ENCODE measurements around the gene RNASEL.
"Not testable (repeated sequence)": the region's sequence is repeated elsewhere in the genome, so short reads cannot be mapped to it uniquely, and the experiment has no call there.

The RNASEL gene, protein sequence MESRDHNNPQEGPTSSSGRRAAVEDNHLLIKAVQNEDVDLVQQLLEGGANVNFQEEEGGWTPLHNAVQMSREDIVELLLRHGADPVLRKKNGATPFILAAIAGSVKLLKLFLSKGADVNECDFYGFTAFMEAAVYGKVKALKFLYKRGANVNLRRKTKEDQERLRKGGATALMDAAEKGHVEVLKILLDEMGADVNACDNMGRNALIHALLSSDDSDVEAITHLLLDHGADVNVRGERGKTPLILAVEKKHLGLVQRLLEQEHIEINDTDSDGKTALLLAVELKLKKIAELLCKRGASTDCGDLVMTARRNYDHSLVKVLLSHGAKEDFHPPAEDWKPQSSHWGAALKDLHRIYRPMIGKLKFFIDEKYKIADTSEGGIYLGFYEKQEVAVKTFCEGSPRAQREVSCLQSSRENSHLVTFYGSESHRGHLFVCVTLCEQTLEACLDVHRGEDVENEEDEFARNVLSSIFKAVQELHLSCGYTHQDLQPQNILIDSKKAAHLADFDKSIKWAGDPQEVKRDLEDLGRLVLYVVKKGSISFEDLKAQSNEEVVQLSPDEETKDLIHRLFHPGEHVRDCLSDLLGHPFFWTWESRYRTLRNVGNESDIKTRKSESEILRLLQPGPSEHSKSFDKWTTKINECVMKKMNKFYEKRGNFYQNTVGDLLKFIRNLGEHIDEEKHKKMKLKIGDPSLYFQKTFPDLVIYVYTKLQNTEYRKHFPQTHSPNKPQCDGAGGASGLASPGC

DNA sequence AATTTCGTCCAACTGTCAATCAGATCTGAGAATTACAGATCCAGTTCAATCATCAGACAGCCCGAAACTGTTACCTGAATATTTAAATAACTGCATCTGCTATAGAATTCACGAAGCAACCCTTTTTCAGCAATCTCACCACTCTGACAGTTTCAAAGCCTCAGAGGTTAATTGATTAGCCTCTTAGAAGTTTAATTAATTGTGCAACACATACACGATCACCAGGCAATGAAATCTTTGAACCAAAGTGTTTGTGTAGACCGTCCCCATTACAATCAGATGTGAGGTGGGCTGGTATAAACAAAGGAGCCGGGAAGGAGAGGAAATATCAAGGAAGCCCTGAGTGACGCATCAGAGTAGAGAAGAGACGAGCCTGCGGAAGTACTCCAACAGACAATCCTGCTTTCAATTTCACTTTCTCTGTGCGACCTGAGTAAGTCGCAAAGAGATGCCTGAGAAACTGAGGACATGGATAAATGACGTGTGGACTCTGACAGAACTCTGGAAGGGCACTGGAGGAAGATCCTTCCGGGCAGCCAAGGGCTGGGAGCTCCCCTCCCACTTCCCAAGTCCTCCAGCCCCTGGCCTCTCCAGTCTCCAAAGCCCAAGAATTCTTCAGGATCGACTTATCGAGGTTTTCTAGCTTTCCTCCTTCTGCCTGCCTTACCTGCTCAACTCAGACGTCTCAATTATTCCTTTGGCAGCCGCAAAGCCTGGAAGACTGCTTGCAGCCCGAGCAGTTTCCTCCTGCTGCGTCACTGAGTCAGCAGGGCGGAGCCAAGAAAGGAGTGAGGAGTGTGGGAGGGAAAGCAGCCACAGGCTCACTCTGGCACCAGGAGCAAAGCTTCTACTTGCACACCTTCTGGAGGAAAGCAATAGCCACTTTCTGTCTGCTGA, at the start of gene RNASEL:
RNASEL (minus strand) TSS at position 757 of the 897 bp plus-strand sequence. CDS start 2,450 bp downstream, outside the sequence.
- DNase-seq = no peak

DNA sequence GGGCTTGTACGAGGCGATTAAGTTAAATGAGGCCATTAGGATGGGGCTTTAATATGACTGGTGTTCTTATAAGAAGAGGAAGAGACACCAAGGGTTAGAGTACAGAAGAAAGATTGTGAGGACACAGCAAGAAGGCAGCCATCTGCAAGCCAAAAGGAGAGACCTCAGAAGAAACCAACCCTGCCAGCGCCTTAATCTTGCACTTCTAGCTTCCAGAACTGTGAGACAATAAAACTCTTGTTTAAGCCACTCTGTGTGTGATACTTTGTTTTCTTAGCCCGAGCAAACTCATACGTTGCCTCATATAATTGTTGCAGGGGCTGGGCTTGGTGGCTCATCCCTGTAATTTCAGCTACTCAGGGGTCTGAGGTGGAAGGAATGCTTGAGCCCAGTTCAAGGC, 48.7 kb upstream of the RNASEL start:
- no peak for DNase-seq

DNA sequence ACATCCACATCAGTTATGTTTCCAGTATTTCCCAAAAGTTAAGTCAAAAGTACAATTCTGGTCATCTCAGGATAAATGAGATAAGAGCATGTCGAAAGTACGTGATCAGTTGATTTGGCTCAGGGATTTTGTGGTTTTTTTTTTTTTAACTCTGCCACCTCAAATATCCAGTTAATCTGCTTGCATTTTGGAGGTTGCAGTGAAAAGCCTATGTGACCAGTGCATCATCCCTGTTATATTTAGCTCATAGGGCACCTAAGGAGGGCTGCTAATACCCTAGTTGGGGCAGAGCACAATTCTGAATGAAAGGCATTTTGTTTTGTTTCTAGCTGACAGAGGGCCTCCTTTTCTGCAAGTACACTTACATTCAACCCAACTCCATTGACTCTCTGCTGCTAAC, 46.8 kb upstream of the RNASEL start:
- DNase-seq = no peak

DNA sequence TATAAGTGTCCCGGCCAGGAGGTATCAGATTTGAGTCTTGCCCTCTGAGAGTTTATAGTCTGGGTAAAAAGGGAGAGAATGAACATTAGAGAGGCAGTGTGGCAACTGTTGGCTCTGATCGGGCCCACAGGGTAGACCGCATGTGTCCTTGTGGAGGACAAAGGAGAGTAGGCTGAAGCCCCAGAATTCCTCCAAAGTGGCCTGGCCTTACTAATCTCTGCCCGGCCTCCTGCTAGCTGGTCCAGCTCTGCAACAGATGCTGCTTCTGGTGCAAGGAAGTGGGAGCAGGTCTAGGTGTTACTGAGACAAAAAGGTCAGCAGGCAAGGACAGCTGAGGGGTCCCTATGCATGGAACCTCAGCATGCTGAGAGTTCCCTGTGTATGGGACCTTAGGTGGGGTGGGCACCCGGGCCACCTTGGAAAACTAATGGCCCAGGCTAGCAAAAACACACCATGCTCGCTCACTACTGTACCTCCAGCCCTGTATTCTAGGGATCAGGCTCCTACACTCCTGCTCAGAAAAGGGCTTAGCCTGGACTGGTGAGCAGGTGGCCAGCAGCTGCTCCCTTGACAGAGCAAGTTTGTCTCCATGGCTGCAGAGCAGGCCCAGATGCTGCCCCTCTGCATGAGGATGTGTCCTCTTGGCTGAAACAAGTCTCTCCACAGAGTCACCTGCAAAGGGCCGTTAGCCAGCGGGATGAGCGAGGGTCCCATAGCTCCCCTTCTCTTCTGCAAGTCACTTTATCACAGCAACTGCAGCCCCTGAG, 45.4 kb upstream of the RNASEL start:
- DNase-seq = no peak

DNA sequence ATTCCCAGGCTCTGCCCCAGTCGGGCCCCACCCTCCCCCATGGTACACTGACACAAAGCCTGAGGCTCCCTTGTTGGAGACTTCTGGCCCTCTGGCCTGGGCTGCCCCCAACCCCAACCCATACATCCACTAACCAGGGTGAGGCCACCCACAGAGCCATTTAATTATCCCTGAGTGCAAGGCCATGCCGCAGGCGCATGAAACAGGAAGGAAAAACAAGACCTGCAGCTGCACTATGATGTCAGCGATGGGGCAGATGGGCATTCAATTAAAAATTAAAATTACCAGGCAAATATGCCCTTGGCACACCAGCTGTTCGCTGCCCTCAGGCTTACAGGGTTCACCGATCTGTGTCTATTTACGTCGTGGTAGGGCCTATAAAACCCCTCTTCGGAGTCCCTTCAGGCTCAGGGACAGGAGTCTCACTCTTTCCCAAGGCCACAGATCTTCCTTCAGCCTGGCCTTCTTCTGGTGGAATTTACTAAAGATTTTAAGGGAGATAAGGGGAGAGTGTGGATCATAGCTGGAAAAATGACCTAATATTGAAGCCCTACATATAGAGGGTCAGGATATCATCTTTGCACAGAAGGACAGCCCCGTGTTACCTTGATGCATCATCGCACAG, 44.7 kb upstream of the RNASEL start:
- DNase-seq = no peak

DNA sequence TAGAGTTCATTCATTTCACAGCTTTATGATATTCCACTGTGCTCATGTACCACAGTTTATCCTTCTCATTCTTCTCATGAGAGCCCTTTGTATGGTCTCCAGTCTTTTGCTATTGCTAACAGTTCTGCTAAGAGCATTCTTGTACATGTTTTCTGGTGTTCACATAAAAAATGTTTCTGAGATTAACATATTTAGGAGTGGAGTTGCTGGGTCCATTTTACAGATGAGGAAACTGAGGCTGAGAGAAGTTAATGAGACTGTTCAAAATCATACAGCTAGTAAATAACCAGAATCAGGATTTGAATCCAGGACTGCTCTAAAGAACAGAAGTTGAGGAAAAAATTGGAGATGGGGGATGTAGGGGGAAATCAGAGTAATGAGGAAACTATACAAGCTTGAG, 44.0 kb upstream of the RNASEL start:
- DNase-seq = no peak

DNA sequence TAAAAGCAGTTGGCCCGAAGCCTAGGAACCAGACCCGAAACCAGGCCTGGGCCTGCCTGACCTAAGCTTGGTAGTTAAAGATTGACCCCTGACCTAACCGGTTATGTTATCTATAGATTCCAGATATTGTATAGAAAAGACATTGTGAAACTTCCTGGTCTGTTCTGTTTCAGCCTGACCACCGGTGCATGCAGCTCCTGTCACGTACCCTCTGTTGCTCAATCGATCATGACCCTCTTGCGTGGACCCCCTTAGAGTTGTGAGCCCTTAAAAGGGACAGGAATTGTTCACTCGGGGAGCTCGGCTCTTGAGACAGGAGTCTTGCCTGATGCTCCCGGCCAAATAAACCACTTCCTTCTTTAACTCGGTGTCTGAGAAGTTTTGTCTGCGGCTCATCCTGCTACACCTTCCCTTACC, 43.4 kb upstream of the RNASEL start:
- not testable (repeated sequence) for DNase-seq

DNA sequence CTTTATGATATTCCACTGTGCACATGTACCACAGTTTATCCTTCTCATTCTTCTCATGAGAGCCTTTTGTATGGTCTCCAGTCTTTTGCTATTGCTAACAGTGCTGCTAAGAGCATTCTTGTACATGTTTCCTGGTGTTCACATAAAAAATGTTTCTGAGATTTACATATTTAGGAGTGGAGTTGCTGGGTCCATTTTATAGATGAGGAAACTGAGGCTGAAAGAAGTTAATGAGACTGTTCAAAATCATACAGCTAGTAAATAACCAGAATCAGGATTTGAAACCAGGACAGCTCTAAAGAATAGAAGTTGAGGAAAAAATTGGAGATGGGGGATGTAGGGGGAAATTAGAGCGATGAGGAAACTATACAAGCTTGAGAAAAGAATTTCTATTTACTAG, 42.9 kb upstream of the RNASEL start:
- DNase-seq = no peak

DNA sequence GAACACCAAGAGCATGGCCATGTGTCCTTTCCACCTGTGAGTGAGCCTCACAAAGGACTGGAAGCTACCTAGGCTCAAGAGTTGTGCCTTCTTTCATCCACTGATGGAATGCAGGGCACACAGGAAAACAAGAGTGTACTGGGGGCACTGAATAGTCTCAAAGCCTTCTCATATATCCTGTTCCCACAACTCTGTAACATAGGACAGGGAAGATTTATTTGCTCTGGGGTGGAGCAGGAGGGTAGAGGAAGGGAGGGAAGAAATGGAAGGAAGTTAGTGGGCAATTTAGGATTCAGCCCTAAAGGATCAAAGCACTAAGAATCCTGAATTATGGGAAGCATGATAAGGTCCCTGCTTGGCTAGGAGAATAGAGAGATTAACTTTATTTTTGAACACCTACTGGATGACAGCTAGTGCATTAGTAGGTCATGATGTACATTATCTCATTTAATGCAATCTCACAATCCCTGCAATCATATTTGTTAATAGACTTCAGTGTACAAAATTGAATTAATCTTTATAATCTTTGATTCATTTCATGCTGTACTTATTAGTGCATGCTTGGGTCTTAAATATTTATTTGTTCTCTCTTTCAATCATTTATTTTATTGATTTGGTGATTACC, 42.1 kb upstream of the RNASEL start:
- no peak for DNase-seq

DNA sequence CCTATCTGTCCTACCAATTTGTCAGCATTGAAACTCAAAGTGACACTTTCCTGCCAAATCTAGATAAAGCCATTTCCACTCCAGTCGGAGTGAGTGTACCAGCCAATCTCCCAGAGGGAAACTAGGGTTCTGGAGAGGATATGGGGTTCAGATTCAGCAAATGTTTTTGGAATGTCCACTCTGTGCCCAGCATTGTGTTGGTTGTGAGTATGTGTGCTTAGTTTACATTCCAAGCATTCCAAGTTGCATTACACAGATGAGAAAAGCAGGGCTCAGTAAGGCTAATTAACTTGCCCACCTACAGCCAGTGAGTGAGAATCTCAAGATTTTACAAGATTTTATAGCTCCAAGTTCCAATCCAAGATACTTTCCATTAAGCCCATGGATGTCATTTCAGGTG, 41.5 kb upstream of the RNASEL start:
- no peak for DNase-seq

DNA sequence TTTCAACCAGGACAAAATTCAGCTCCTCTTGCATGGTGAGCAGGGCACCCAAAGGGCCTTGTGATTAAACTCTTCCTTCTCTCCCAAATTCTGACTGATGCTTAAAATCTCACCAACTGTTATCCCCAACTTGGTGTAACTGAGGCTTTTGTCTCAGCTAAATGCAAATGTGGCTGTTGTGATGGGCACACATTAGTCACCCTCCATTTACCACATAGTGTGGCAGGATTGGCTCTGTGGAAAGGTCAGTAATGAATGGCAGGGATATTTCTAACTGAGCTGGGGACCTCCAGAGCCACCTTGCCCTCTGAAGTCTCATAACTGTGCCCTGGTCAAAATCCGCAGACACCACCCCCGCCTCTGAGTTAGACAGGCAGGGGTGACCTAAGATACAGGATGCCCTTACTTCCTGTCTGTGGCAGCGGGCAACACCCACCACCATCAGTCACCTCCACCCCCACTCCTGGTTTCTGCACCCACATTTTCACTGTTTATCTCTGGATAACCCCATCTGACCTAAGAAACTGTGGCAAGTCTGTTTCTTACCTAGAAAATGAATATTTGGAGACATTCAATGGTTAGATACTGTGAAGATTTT, 40.5 kb upstream of the RNASEL start:
- DNase-seq = no peak

DNA sequence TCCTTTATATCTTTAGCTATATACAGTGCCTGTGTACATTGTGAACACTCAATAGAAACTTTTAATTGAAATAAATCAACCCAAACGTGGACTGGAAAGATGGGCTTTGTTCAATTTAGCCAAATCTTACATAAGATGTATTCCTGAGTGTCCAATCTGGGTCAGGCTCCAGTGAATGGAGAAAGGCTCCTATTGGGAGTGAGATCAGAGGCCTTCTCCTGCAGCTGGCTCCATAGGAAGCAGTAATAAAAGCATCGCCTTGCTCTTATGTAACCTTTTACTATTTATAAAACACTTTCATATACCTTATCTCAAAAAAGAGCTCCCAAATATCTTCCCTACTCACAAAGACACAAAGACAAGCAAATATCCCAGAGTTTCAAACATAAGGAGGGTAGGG, 40.0 kb upstream of the RNASEL start:
- DNase-seq = no peak

DNA sequence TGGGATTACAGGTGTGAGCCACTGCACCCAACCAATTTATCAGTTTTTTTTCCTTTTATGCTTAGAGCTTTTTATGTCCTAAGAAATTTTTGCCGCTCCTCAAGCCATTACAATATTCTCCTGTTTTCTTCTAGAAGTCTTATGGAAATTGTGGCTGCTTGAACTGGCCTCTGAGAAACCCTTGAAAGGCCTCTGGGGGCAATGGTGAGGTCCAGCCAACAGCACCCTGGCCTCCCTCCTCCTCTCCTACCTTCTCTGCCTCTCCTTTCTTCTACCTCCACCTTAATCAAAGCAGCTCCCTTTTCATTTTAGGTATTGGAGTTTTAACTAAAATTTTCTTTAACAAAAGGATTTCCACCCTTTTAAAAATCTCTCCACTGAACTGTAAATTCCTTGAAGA, 39.6 kb upstream of the RNASEL start:
- no peak for DNase-seq

DNA sequence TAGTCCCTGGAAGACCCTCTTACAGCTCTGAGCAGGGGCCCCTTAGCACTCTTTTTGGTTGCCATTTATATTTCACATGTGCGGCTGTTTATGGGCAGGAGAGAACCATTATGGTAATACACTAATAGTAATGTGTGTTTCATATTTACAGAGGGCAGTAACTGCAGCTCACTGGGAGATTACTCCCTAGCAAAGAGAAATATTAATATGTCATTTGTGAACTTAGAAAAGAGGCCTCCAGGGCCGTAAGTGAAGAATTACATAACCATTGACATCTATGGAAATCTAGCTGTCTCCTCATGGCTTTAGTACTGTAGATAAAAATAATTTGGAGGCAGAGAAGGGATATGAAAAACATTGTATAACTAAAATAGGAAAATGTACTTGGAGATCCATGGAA, 38.6 kb upstream of the RNASEL start:
- DNase-seq = no peak

DNA sequence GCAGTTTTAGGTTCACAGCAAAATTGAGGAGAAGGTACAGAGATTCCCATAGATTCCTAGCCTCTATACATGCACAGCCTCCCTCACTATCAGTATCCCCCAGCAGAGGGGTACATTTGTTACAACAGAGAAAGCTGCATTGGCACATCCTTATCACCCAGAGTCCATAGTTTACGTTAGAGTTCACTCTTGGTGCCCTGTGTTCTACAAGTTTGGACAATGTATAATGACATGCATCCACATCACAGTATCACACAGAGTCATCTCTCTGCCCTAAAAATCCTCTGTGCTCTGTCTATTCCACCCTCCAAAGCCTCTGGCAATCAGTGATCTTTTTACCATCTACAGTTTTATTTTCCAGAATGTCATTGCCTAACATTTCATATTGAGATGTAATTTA, 37.5 kb upstream of the RNASEL start:
- DNase-seq = no peak

DNA sequence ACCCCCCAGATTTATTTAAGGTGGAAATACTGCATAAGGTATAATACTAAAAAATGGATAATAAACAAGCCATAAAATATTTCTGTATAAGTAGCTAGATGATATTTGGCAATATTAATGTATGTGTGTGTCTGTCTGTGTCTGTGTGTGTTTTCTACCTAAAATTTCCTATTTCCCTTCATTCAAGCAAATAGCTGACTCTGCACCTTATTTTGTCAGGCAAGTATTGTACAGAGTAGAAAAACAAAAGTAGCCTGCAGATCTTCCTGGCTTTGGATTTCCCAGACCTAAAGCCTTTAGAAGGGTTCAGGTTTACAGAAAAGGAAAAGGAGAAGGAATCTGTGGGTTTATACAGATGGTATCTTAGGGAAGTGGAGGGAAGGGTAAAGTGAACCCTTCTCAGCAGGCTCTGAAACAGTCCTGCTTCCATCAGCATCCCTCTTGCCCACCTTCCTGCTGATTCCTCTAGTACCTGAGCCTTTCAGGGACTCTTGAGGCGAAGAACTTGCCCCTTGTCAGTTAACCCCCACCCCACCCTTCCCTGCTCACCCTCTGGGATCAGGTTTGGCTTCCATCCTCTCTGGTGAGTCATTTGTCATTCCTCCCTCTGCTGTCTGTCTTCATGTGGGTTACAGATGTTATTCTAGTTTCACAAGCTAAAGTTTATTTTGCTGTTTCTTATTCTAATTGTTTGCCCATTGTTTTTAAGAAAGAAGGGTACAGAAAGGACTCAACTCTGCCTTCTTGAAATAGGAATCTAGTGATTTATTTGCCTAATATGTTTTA, 36.9 kb upstream of the RNASEL start:
- no peak for DNase-seq

DNA sequence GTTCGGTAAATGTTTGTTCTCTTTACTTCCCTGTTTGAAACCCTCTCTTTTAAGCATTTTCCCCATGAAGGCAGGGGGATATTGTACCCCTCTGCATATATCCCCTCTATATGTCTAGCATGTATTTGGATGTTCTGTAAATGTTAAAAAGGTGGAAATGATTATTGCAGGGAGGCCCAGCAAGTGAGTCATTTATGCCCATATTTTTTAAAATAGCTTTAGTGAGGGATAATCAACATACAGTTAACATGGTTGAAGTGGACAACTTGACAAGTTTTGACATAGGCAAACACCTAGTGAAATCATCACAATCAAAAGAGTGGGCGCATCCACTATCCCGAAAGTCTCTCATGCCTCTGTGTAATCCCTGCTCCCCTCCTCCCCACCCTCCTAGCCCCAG, 36.0 kb upstream of the RNASEL start:
- DNase-seq = no peak

DNA sequence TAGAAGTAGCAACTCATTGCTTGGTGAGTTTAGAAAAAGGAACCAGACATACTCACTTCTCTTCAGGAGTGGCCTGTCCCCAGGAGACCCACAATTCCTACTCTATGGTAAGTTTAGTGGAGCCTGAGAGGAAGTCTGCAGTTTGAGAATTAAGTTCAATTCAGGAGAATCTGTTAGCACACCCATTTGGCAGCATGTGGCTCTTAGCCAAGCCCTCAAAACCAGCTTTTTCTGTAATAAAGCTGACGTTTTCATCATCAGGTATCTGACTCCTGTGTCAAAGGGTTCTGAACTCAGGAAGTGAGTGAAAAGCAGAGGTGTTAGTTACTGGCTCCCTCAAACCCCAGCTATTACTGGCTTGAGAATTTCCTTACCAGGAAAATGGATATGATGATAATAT, 35.5 kb upstream of the RNASEL start:
- no peak for DNase-seq

DNA sequence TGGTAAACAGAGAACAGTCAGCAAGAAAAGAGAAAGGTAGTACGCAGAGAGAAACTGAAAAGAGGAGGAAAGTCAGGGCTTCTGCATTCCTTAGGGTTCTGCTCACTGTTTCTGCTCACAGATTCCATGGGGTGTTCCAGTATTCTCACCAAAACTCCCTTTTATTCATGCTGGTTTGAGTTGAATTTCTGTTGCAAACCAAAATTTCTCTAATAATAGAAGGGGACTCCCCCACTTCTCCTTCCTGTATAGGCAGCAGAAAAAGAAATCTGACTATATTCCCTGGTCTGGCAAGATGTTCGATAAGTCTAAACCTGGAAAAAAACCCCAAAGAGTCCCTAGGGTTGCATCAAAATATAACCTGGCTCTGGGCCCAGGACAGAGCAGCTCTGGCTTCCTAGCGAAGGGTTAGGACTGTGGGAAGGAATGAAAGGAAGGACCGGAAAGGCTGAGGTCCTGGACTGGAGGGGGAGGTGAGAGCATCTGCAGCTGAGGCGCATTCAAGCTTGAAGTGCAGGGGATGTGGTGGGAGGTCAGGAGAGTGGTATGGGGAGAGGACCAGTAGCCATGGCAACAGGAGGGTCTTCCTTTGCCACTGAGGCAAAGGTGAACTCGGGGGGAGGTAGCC, 34.0 kb upstream of the RNASEL start:
- DNase-seq = no peak

DNA sequence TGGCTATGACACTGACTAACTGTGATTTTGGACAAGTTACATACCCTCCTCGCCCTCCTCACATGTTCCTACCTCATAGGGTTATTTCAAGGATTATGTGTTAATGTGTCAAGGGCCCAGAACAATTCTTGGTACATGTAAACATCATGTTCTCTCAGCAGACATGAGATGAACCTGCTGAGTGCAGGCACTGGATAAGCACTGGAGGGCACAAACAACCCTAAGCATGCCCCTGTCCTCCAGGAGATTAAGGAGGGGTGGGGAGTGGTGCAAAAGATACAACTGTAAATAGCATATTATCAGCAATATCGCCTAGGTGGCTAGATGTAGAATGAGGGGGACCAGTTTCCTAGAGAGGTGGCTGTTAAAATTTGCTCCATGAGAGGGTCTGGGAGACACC, 32.9 kb upstream of the RNASEL start:
- DNase-seq = no peak

Measured in NCI-H1930 (cell line).